GM23248 (cell line): ENCODE measurements around the gene MAGI1. TPM values are rescaled to one million over a fixed set of nuclear protein-coding genes. Genes with fewer than 3 reads are reported as not detected.

Source experiments
- DNase-seq: peaks from one replicate; pipeline ENCODE4 v3.0.0-alpha.2; 2015
- H2AFZ ChIP-seq: fragments of 200-600 bp; sonication (generic); 2 replicates; pipeline ENCODE4 v1.6.1; 2016; ENCODE audit warnings: antibody characterized with exemption
- H3F3A ChIP-seq: fragments of 200-600 bp; sonication (generic); 2 replicates; pipeline ENCODE4 v1.6.1; 2016; ENCODE audit warnings: mild to moderate bottlenecking, antibody characterized with exemption, mixed run types; ENCODE audit not compliant: insufficient read depth
- H3K27ac ChIP-seq: fragments of 200-600 bp; sonication (generic); 2 replicates; pipeline ENCODE4 v1.5.1; 2016; ENCODE audit warnings: mild to moderate bottlenecking
- H3K27me3 ChIP-seq: fragments of 200-600 bp; sonication (generic); replicated peaks from 2 replicates; pipeline ENCODE4 v1.6.1; 2016; ENCODE audit warnings: mild to moderate bottlenecking; ENCODE audit not compliant: insufficient read depth
- H3K36me3 ChIP-seq: fragments of 200-600 bp; sonication (generic); 2 replicates; pipeline ENCODE4 v1.6.1; 2016; ENCODE audit warnings: low read depth, mild to moderate bottlenecking
- H3K4me1 ChIP-seq: fragments of 200-600 bp; sonication (generic); 2 replicates; pipeline ENCODE4 v1.6.1; 2016; ENCODE audit warnings: mild to moderate bottlenecking; ENCODE audit not compliant: insufficient read depth
- H3K4me2 ChIP-seq: fragments of 200-600 bp; sonication (generic); one replicate; pipeline ENCODE4 v1.6.1; 2016; ENCODE audit warnings: mild to moderate bottlenecking; ENCODE audit not compliant: unreplicated experiment
- H3K4me3 ChIP-seq: fragments of 200-600 bp; sonication (generic); 2 replicates; pipeline ENCODE4 v1.5.1; 2016; ENCODE audit warnings: mild to moderate bottlenecking
- H3K79me2 ChIP-seq: fragments of 200-600 bp; sonication (generic); 2 replicates; pipeline ENCODE4 v1.6.1; 2016; ENCODE audit warnings: mild to moderate bottlenecking; ENCODE audit not compliant: insufficient read depth
- H3K9ac ChIP-seq: fragments of 200-600 bp; sonication (generic); 2 replicates; pipeline ENCODE4 v1.6.1; 2016; ENCODE audit warnings: mild to moderate bottlenecking
- H3K9me2 ChIP-seq: fragments of 200-600 bp; sonication (generic); 2 replicates; pipeline ENCODE4 v1.6.1; 2016; ENCODE audit warnings: mixed run types, mild to moderate bottlenecking, moderate library complexity; ENCODE audit not compliant: insufficient read depth
- H3K9me3 ChIP-seq: fragments of 200-600 bp; sonication (generic); one replicate; pipeline ENCODE4 v1.6.1; 2017; ENCODE audit warnings: low read depth
- H4K20me1 ChIP-seq: fragments of 200-600 bp; sonication (generic); 2 replicates; pipeline ENCODE4 v1.6.0; 2016; ENCODE audit not compliant: insufficient read depth
- EZH2 ChIP-seq: fragments of 200-600 bp; sonication (generic); IDR thresholded peaks from 2 replicates; pipeline ENCODE4 v1.6.1; 2018; ENCODE audit warnings: antibody characterized with exemption, mild to moderate bottlenecking; ENCODE audit not compliant: insufficient read depth, poor library complexity, severe bottlenecking
- EZH2phosphoT487 ChIP-seq: fragments of 200-600 bp; sonication (generic); IDR thresholded peaks from 2 replicates; pipeline ENCODE4 v1.6.1; 2018; ENCODE audit warnings: antibody characterized with exemption, moderate library complexity, mild to moderate bottlenecking, low read depth; ENCODE audit not compliant: insufficient read depth
- WGBS, 2 experiments: methylation state at CpG; one replicate each; pipeline ENCODE4 v1.1.6; 2015 to 2017; ENCODE audit warnings: low lambda C conversion rate in 2 of 2, low coverage in 1 of 2; ENCODE audit errors: missing lambda C conversion rate in 2 of 2; 5-methylcytosine and 5-hydroxymethylcytosine counted together
- in situ Hi-C: fragments of 300-500 bp; cut with MboI; formaldehyde crosslinking; loops from 2 replicates; pipeline ENCODE4 v1.15.0; 2020
- polyA plus RNA-seq: library from polyadenylated mRNA; unstranded; fragments of >200 nt; fragmentation: Nextera tagmentation; extraction: Ambion mirVana; gene quantifications from 2 replicates; pipeline ENCODE4 v1.2.1, GENCODE V29; 2016
- total RNA-seq: library from RNA; depleted of rRNA; stranded (reverse); fragments of >200 nt; shearing (Covaris generic); gene quantifications from 2 replicates; pipeline ENCODE4 v1.2.3, GENCODE V29; 2014

Gene MAGI1
- total and polyA plus RNA-seq, 2 experiments from 2014 or later: 7.3 to 13.8 TPM

DNA sequence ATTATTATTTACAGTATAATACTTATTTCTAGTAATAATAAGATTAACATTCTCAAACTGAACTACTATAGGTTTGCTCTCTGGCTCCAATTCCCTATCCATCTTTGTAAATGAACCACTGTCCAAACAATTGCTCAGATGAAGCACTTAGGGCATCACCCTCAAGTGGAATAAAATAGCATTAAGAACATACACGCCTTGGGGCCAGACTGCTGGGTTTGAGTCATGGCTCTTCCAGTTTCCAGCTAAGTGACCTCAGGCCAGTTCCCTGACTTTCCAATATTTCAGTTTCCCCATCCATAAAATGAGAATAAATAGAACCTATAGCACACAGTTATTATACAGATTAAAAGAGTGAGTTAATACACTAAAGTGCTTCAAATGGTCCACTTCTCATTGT lies 507.2 kb downstream of the MAGI1 start:
- H2AFZ ChIP-seq: no peak overlapping the region

DNA sequence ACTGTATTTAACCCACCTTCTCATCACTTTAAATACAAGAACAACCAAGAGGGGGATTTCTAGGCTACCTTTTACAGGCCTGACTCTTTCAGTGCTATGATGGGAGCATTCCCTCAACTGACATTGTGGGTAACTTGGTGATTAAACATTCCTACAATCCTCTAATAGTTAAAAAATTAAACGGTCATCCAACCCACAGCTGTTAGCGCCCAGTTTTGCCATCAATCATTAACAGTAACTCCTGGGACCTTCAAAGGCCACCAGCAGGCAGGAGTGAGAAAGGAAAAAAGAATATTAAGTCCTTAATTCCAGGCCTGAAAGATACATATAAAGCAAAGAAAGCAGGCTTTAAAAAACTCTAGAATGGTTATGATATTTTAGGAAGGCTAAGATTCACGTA lies 512.1 kb downstream of the MAGI1 start:
- no peak overlapping the region for H2AFZ ChIP-seq
- in situ Hi-C loops: no loop called here
- no peak overlapping the region for H3K27ac ChIP-seq
- no peaks in the 10 kb centered on the region for H3K9me2 ChIP-seq
- H3K36me3 ChIP-seq: no peaks in the 10 kb centered on the region
- TF ChIP-seq EZH2phosphoT487: no peak
- TF ChIP-seq EZH2: no peak
- H3K79me2 ChIP-seq: peaks cover 61% of the 10 kb centered on the region
- H3K4me3 ChIP-seq: no peak overlapping the region
- H4K20me1 ChIP-seq: no peaks in the 10 kb centered on the region; the same call in 1 of the 2 replicates
- H3K4me1 ChIP-seq: no peaks in the 10 kb centered on the region
- no peaks in the 10 kb centered on the region for H3K27me3 ChIP-seq
- no peak overlapping the region for H3K4me2 ChIP-seq
- H3K9me3 ChIP-seq: no peaks in the 10 kb centered on the region
- H3K9ac ChIP-seq: no peak overlapping the region
- no peaks in the 10 kb centered on the region for H3F3A ChIP-seq
- no peak for DNase-seq
- WGBS, 2 experiments: 88% methylated on average over 3 of the region's 3 CpGs

More for the DNA sequence above, 507.2 kb downstream of the MAGI1 start:
- Histone ChIP-seq H3K9me2 (no peaks in the 10 kb centered on the region), H3K4me2 (no peak overlapping the region), H3K4me3 (no peak overlapping the region), H3K79me2 (peaks cover 51% of the 10 kb centered on the region; the same call in 1 of the 2 replicates), H3F3A (no peaks in the 10 kb centered on the region), H3K4me1 (no peaks in the 10 kb centered on the region), H4K20me1 (no peaks in the 10 kb centered on the region; the same call in 1 of the 2 replicates), H3K36me3 (no peaks in the 10 kb centered on the region), H3K27me3 (no peaks in the 10 kb centered on the region), H3K27ac (no peak overlapping the region), H3K9ac (no peak overlapping the region), H3K9me3 (no peaks in the 10 kb centered on the region)
- in situ Hi-C loops: no loop called here
- 27 to 47% methylated on average over 1 of the region's 1 CpG for WGBS, 2 experiments
- TF ChIP-seq EZH2 (no peak), EZH2phosphoT487 (no peak)
- DNase-seq: peak; percentile 30

DNA sequence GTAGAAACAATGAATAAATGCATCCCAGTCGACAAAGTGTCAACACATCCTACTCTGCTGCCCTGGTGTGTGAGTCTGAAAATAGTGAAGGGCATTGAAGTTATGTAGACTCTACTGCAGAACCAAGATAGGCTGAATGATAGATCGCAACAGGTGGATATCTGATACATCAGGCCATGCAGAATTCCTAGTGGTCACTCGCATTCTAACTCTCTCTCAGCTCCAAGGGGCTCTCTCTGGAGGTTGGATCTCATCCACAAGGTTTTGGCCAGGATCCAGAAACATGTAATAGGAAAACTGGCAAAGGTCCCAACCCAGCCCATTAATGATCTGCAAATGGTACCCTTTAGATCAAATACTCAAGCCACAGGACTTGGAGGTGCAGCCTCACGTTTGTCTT lies 514.1 kb downstream of the MAGI1 start:
- no peak for DNase-seq
- 81% methylated on average over 4 of the region's 4 CpGs for WGBS, 2 experiments
- Histone ChIP-seq H3K9ac (no peak overlapping the region), H3K4me2 (no peak overlapping the region), H3K27ac (no peak overlapping the region), H3K9me2 (no peaks in the 10 kb centered on the region; the same call in 1 of the 2 replicates), H3K4me1 (no peaks in the 10 kb centered on the region), H3K79me2 (peaks cover 67% of the 10 kb centered on the region), H3K9me3 (no peaks in the 10 kb centered on the region), H3K36me3 (no peaks in the 10 kb centered on the region), H4K20me1 (no peaks in the 10 kb centered on the region; the same call in 1 of the 2 replicates), H3F3A (no peaks in the 10 kb centered on the region), H2AFZ (no peak overlapping the region), H3K4me3 (no peak overlapping the region), H3K27me3 (no peaks in the 10 kb centered on the region)
- TF ChIP-seq EZH2 (no peak), EZH2phosphoT487 (no peak)
- in situ Hi-C loops: no loop called here

DNA sequence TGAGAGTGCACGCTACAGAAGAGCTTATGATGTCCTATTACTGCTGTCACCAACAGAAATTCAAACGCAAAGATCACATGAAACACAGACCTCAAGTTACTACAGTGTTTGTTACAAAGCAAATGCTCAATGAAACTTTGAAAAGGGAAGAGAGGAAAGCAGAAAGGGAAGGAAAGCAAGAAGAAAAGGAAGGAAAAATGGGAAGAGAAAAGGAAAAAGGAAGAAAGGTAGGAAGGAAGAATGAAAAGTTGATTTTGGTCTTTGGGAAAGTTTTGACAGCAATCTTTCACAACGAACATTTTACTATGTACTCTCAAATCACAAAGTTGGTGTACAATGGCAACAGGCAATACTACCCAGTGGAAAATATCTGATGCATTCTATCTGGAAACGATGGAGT lies 514.8 kb downstream of the MAGI1 start:
- no peak for TF ChIP-seq EZH2
- TF ChIP-seq EZH2phosphoT487: no peak
- no peak overlapping the region for H3K4me2 ChIP-seq
- no peaks in the 10 kb centered on the region for H3K4me1 ChIP-seq
- peaks cover 67% of the 10 kb centered on the region for H3K79me2 ChIP-seq
- no peak overlapping the region for H3K9ac ChIP-seq
- H4K20me1 ChIP-seq: no peaks in the 10 kb centered on the region; the same call in 1 of the 2 replicates
- H3K4me3 ChIP-seq: no peak overlapping the region
- H2AFZ ChIP-seq: no peak overlapping the region
- H3F3A ChIP-seq: no peaks in the 10 kb centered on the region
- H3K27ac ChIP-seq: no peak overlapping the region
- no peaks in the 10 kb centered on the region for H3K9me3 ChIP-seq
- in situ Hi-C loops: no loop called here
- no peaks in the 10 kb centered on the region; the same call in 1 of the 2 replicates for H3K9me2 ChIP-seq
- no peaks in the 10 kb centered on the region for H3K27me3 ChIP-seq
- DNase-seq: no peak
- H3K36me3 ChIP-seq: no peaks in the 10 kb centered on the region
- WGBS, 2 experiments: 75 to 82% methylated on average over 4 of the region's 4 CpGs

DNA sequence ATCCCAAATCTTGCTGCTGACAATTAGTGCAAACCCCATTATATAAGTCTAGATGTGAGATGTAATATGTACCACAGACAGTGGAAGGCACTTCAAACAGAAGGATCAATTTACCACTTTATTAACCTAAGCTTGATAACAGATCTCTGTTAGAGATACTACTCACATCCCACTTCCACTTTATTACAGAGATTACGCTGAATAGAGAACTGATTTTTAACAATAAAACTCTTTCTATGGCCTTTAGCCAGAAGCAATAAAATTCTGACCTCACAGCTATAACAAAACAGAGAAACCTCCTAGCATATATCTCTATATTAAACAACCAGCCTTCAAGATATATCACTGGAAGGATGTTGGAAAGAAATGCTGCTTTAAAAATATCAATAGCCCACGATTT lies 517.7 kb downstream of the MAGI1 start:
- H2AFZ ChIP-seq: no peak overlapping the region
- H3K79me2 ChIP-seq: peaks cover 63% of the 10 kb centered on the region
- in situ Hi-C loops: no loop called here
- no peak for DNase-seq
- no peak overlapping the region for H3K9ac ChIP-seq
- H3K4me2 ChIP-seq: no peak overlapping the region
- no peak for TF ChIP-seq EZH2
- H3K27ac ChIP-seq: no peak overlapping the region
- H3K36me3 ChIP-seq: no peaks in the 10 kb centered on the region
- 63 to 64% methylated on average over 2 of the region's 2 CpGs for WGBS, 2 experiments
- H3F3A ChIP-seq: no peaks in the 10 kb centered on the region
- H3K4me3 ChIP-seq: no peak overlapping the region
- H4K20me1 ChIP-seq: no peaks in the 10 kb centered on the region
- no peaks in the 10 kb centered on the region for H3K27me3 ChIP-seq
- no peaks in the 10 kb centered on the region; the same call in 1 of the 2 replicates for H3K9me2 ChIP-seq
- no peaks in the 10 kb centered on the region for H3K9me3 ChIP-seq
- no peaks in the 10 kb centered on the region for H3K4me1 ChIP-seq
